Thyroid gland (tissue), 4 donors: ENCODE data around the gene ISY1. TPM values are rescaled to one million over a fixed set of nuclear protein-coding genes. Genes with fewer than 3 reads are reported as not detected.
"Not testable (repeated sequence)": the region's sequence is repeated elsewhere in the genome, so short reads cannot be mapped to it uniquely, and the experiment has no call there.

Experiments
- DNase-seq, 2 donors: peaks; one replicate each; pipeline ENCODE4 v3.0.0-alpha.2; 2019
- H3K27ac ChIP-seq, 3 donors: fragments of 200-600 bp; sonication (generic); 1 replicate in 2 of 3; 2 replicates in 1 of 3; pipeline ENCODE4 v1.5.1; 2016 to 2019; ENCODE audit warnings: mild to moderate bottlenecking in 1 of 3, moderate library complexity in 1 of 3
- H3K27me3 ChIP-seq: fragments of 200-600 bp; sonication (generic); one replicate; pipeline ENCODE4 v1.5.1; 2019
- H3K36me3 ChIP-seq, 2 donors: fragments of 200-600 bp; sonication (generic); one replicate each; pipeline ENCODE4 v1.5.1; 2016 to 2019
- H3K4me1 ChIP-seq, 2 donors: fragments of 200-600 bp; sonication (generic); one replicate each; pipeline ENCODE4 v1.5.1; 2017 to 2019
- H3K4me3 ChIP-seq, 3 donors: fragments of 200-600 bp; sonication (generic); replicated peaks in 1 of 3; 1 replicate in 2 of 3; 2 replicates in 1 of 3; pipeline ENCODE4 v1.5.1; 2016; ENCODE audit warnings: mild to moderate bottlenecking in 1 of 3
- H3K9me3 ChIP-seq: fragments of 200-600 bp; sonication (generic); one replicate; pipeline ENCODE4 v1.5.1; 2017
- POLR2A ChIP-seq, 2 donors: fragments of 450-650 bp; IDR thresholded peaks; one replicate each; pipeline ENCODE4 v1.6.1; 2017; ENCODE audit warnings: antibody characterized with exemption in 2 of 2, mild to moderate bottlenecking in 2 of 2, moderate library complexity in 1 of 2
- WGBS, 2 donors: methylation state at CpG; one replicate each; pipeline ENCODE4 v1.1.5; 2017; 5-methylcytosine and 5-hydroxymethylcytosine counted together
- intact Hi-C: fragments of 100-400 bp; cut with DNase I; formaldehyde crosslinking; loops from one replicate; pipeline ENCODE4 v1.15.1; 2023
- total RNA-seq, 4 donors: library from RNA; depleted of rRNA; stranded (reverse); fragments of >200 nt; gene quantifications; one replicate each; pipeline ENCODE4 v1.2.3, GENCODE V29; 2016
- TF ChIP-seq, protein P1 (sequence below), 6 experiments: fragments of 200-600 bp in 3 of 6; fragments of 450-650 bp in 3 of 6; sonication (generic) in 3 of 6; IDR thresholded peaks; one replicate each; pipeline ENCODE4 v1.5.1; 2016 to 2019; ENCODE audit warnings: antibody characterized with exemption in 6 of 6, mild to moderate bottlenecking in 2 of 6, inconsistent platforms in 1 of 6, moderate library complexity in 1 of 6

The ISY1 gene
- total RNA-seq, 4 donors from 2014 or later, result 15.8 to 31.8 (median 20.2) TPM

DNA sequence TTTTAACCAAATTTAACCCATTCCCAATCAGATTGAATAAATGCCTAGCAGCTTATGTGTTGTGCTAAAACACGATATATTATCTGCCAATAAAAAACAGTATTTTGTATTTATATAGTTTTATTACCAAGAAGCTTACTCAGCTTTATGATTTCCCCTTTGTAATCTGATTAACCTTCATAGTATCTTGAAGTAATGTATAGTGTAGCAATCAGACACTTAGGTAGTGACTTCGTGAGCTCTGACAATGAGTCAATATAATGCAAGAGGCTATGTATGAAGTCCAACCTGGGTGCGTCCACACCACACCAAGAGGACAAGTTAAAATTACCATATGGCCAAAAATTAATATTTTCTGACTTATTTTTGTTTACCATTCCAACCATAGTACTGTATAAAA is 24.9 kb upstream of the ISY1 start:
- no peak overlapping the region for H3K4me3 ChIP-seq
- no peaks in the 10 kb centered on the region for H3K27me3 ChIP-seq
- no peaks in the 10 kb centered on the region for H3K9me3 ChIP-seq
- H3K36me3 ChIP-seq, result no peaks in the 10 kb centered on the region
- 94 to 96% methylated on average over 3 of the region's 3 CpGs for WGBS, 2 donors
- intact Hi-C loops, result no loop called here
- no peak for DNase-seq
- peaks cover 13 to 18% of the 10 kb centered on the region in 2 donors for H3K4me1 ChIP-seq
- TF ChIP-seq, protein P1, sequence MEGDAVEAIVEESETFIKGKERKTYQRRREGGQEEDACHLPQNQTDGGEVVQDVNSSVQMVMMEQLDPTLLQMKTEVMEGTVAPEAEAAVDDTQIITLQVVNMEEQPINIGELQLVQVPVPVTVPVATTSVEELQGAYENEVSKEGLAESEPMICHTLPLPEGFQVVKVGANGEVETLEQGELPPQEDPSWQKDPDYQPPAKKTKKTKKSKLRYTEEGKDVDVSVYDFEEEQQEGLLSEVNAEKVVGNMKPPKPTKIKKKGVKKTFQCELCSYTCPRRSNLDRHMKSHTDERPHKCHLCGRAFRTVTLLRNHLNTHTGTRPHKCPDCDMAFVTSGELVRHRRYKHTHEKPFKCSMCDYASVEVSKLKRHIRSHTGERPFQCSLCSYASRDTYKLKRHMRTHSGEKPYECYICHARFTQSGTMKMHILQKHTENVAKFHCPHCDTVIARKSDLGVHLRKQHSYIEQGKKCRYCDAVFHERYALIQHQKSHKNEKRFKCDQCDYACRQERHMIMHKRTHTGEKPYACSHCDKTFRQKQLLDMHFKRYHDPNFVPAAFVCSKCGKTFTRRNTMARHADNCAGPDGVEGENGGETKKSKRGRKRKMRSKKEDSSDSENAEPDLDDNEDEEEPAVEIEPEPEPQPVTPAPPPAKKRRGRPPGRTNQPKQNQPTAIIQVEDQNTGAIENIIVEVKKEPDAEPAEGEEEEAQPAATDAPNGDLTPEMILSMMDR (IDR thresholded peaks at IDR 0.05), result no peak
- no peak for TF ChIP-seq POLR2A (IDR thresholded peaks at IDR 0.05)
- H3K27ac ChIP-seq, result no peak overlapping the region

DNA sequence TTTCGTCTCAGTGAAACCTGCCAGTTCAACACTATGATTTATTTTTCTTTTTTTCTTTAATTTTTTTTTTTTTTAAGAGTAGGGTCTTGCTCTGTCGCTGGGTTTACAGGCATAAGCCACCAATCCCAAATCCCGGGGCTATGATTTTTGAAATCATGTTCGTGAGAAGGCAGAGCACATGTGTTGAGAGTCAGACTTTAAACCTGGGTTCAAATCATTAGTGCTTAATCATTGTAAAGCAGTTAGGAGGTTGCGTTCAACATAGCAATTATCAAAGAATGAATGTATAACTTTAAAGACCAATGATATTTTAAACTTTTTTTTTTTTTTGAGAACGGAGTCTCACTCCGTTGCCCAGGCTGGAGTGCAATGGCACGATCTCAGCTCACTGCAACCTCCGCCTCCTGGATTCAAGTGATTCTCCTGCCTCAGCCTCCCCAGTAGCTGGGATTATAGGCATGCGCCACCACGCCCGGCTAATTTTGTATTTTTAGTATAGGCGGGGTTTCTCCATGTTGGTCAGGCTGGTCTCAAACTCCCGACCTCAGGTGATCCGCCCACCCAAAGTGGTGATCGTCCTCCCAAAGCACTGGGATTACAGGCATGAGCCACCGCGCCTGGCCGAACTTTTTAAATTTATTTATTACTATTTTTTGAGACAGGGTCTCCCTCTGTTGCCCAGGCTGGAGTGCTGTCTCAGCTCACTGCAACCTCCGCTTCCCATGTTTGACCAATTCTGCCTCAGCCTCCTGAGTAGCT is 24.1 kb upstream of the ISY1 start:
- Histone ChIP-seq H3K4me3 (peak overlapping the region in 2 of 3 donors; percentile 88 to 91), H3K27ac (peak overlapping the region in 1 of 3 donors; percentile 99), H3K4me1 (peaks cover 21 to 25% of the 10 kb centered on the region in 2 donors)
- DNase-seq, intact Hi-C loops, H3K9me3 ChIP-seq, H3K36me3 ChIP-seq, H3K27me3 ChIP-seq: not testable (repeated sequence)
- 85 to 89% methylated on average over 20 of the region's 20 CpGs for WGBS, 2 donors

DNA sequence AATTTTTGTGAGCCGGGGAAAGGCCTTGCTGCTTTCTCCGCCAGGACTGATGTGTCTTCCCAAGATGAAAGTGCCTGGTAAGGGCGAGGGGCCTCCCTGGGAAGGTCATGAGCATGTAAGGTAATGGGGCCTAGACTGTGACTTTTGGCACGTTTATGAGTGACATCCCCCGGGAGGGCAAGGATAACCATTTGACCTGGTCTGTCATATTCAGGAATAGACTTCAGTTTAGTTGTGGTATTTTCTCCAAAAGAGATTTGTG is 23.5 kb upstream of the ISY1 start:
- intact Hi-C loops, result no loop called here
- TF ChIP-seq, protein P1 (IDR thresholded peaks at IDR 0.05), result no peak
- TF ChIP-seq POLR2A (IDR thresholded peaks at IDR 0.05), result no peak
- Histone ChIP-seq H3K4me3 (peak overlapping the region; percentile 9 to 91 (median 88)), H3K36me3 (no peaks in the 10 kb centered on the region), H3K4me1 (peaks cover 27 to 31% of the 10 kb centered on the region in 2 donors), H3K27ac (peak overlapping the region; percentile 91 to 99 (median 99)), H3K9me3 (no peaks in the 10 kb centered on the region), H3K27me3 (no peaks in the 10 kb centered on the region)
- DNase-seq, result peak; percentile 15 to 33
- 2% methylated on average over 5 of the region's 5 CpGs for WGBS, 2 donors

DNA sequence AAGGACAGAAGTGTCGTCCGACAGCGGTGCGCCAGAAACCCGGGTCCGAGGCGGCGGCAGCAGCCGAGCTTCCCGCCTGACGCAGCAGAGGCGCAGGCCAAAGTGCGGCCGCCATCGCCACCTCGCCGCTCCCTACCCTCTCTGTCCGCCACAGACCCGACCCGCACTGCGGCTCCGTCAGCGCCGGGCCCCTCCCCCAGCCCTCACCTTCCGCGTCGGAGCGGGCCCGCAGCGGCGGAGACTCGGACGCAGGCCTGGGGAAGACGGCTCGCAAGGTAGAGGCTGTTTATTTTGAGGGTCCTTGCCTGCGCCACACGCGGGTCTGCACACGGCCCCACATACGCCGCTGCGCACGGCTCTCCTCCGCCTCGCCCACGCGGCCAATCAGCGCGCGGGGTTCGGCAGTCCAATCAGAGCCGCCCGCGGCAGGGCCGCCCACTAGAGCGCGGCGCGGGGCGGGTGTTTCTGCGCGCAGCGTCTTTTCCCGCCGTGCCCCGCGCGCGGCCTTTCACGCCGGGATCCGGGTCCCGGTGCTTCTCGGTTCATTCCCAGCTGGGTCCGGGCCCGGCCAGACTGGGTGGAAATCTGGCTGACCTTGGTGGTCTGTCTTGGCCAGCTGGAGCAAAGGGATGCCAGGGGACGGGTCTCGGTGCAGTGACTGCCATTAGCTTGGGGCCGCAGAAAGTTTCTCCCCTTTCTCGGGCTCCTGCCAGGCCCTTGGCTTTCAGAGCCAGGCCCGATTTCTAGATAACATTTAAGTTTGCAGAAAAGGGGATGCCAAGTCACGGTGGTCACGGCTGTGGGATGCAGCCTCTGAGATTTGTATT is 22.9 kb upstream of the ISY1 start, which contains the start of gene CNBP:
Gene CNBP, minus strand, starts transcription at position 328 of the 827 bp plus-strand sequence. CDS start 12,139 bp downstream, outside the sequence.
- peaks cover 32 to 36% of the 10 kb centered on the region in 2 donors for H3K4me1 ChIP-seq
- intact Hi-C loops, result no loop called here

More for the DNA sequence above, 22.9 kb upstream of the ISY1 start, which contains the start of gene CNBP:
- peak; percentile 94 to 96 for DNase-seq
- Histone ChIP-seq H3K36me3 (peaks cover 0 to 3% of the 10 kb centered on the region in 2 donors), H3K27ac (peak within 1 kb of the TSS; percentile 99), H3K9me3 (no peaks in the 10 kb centered on the region), H3K27me3 (no peaks in the 10 kb centered on the region), H3K4me3 (peak within 1 kb of the TSS; percentile 31 to 91 (median 88))
- TF ChIP-seq, protein P1 (IDR thresholded peaks at IDR 0.05), result peak in 1 of 6 experiments; percentile 3
- peak; percentile 23 to 99 for TF ChIP-seq POLR2A (IDR thresholded peaks at IDR 0.05)
- WGBS, 2 donors, result 0 to 1% methylated on average over 32 to 38 of the region's 83 CpGs
